ENCODE measurements around the gene PDE6H. TPM values are rescaled to one million over a fixed set of nuclear protein-coding genes. Genes with fewer than 3 reads are reported as not detected.

The PDE6H gene
- total and polyA plus RNA-seq, 4 donors: 0.21 to 0.89 (median 0.35) TPM; not detected in 1

- no CpG with 5 or more reads among the region's 3 CpGs for WGBS (ENCODE audit: insufficient coverage)
- H3K4me3 ChIP-seq (ENCODE audit: low read depth, low read length): no peak overlapping the region
- H3K4me1 ChIP-seq (ENCODE audit: control insufficient read depth, insufficient read depth, low read length): no peaks in the 10 kb centered on the region
- H3K27me3 ChIP-seq (ENCODE audit: control insufficient read depth, insufficient read depth, low read length): no peaks in the 10 kb centered on the region
- no peaks in the 10 kb centered on the region for H3K36me3 ChIP-seq (ENCODE audit: control insufficient read depth, insufficient read depth, low read length)
- DNase-seq (ENCODE audit: low read depth in 4 of 6, low spot score in 6 of 6): no peak
- no peaks in the 10 kb centered on the region for H3K9me3 ChIP-seq (ENCODE audit: control insufficient read depth, insufficient read depth, low read length)
- no peak overlapping the region for H3K27ac ChIP-seq (ENCODE audit: low read depth, low read length)
Observed at GRCh38 chr12:14994610-14995009, 21.8 kb downstream of the PDE6H start.

GRCh38 chr12:14995583-14996425 lies 23.0 kb downstream of the PDE6H start:
- Histone ChIP-seq H3K27me3 (ENCODE audit: control insufficient read depth, insufficient read depth, low read length) (no peaks in the 10 kb centered on the region), H3K36me3 (ENCODE audit: control insufficient read depth, insufficient read depth, low read length) (no peaks in the 10 kb centered on the region), H3K9me3 (ENCODE audit: control insufficient read depth, insufficient read depth, low read length) (no peaks in the 10 kb centered on the region), H3K4me3 (ENCODE audit: low read depth, low read length) (no peak overlapping the region), H3K27ac (ENCODE audit: low read depth, low read length) (no peak overlapping the region), H3K4me1 (ENCODE audit: control insufficient read depth, insufficient read depth, low read length) (no peaks in the 10 kb centered on the region)
- peak in 4 of 6 donors; percentile 35 to 89 (median 66) for DNase-seq (ENCODE audit: low read depth in 4 of 6, low spot score in 6 of 6)
- WGBS (ENCODE audit: insufficient coverage): no CpG with 5 or more reads among the region's 3 CpGs

GRCh38 chr12:14997998-14998397 lies 25.2 kb downstream of the PDE6H start:
- Histone ChIP-seq H3K27me3 (ENCODE audit: control insufficient read depth, insufficient read depth, low read length) (no peaks in the 10 kb centered on the region), H3K4me3 (ENCODE audit: low read depth, low read length) (no peak overlapping the region), H3K27ac (ENCODE audit: low read depth, low read length) (no peak overlapping the region), H3K4me1 (ENCODE audit: control insufficient read depth, insufficient read depth, low read length) (peaks cover 5% of the 10 kb centered on the region), H3K9me3 (ENCODE audit: control insufficient read depth, insufficient read depth, low read length) (no peaks in the 10 kb centered on the region), H3K36me3 (ENCODE audit: control insufficient read depth, insufficient read depth, low read length) (no peaks in the 10 kb centered on the region)
- WGBS (ENCODE audit: insufficient coverage): no CpG with 5 or more reads among the region's 3 CpGs
- DNase-seq (ENCODE audit: low read depth in 4 of 6, low spot score in 6 of 6): no peak

- WGBS (ENCODE audit: insufficient coverage): no CpG with 5 or more reads among the region's 2 CpGs
- no peak overlapping the region for H3K27ac ChIP-seq (ENCODE audit: low read depth, low read length)
- no peak for DNase-seq (ENCODE audit: low read depth in 4 of 6, low spot score in 6 of 6)
Observed at GRCh38 chr12:14999021-14999694, 26.3 kb downstream of the PDE6H start.

GRCh38 chr12:14999695-15000365 lies 27.0 kb downstream of the PDE6H start:
- Histone ChIP-seq H3K27me3 (ENCODE audit: control insufficient read depth, insufficient read depth, low read length) (no peaks in the 10 kb centered on the region), H3K4me3 (ENCODE audit: low read depth, low read length) (no peak overlapping the region), H3K9me3 (ENCODE audit: control insufficient read depth, insufficient read depth, low read length) (no peaks in the 10 kb centered on the region), H3K27ac (ENCODE audit: low read depth, low read length) (no peak overlapping the region), H3K36me3 (ENCODE audit: control insufficient read depth, insufficient read depth, low read length) (no peaks in the 10 kb centered on the region), H3K4me1 (ENCODE audit: control insufficient read depth, insufficient read depth, low read length) (peaks cover 5% of the 10 kb centered on the region)
- peak in 1 of 6 donors; percentile 32 for DNase-seq (ENCODE audit: low read depth in 4 of 6, low spot score in 6 of 6)
- 50% methylated on average over 1 of the region's 2 CpGs for WGBS (ENCODE audit: insufficient coverage)

More at GRCh38 chr12:14999021-14999694, 26.3 kb downstream of the PDE6H start:
- H3K36me3 ChIP-seq (ENCODE audit: control insufficient read depth, insufficient read depth, low read length): no peaks in the 10 kb centered on the region
- peaks cover 5% of the 10 kb centered on the region for H3K4me1 ChIP-seq (ENCODE audit: control insufficient read depth, insufficient read depth, low read length)
- H3K4me3 ChIP-seq (ENCODE audit: low read depth, low read length): no peak overlapping the region
- no peaks in the 10 kb centered on the region for H3K9me3 ChIP-seq (ENCODE audit: control insufficient read depth, insufficient read depth, low read length)
- no peaks in the 10 kb centered on the region for H3K27me3 ChIP-seq (ENCODE audit: control insufficient read depth, insufficient read depth, low read length)

GRCh38 chr12:15000575-15000974 lies 27.7 kb downstream of the PDE6H start:
- DNase-seq (ENCODE audit: low read depth in 4 of 6, low spot score in 6 of 6): no peak
- H3K36me3 ChIP-seq (ENCODE audit: control insufficient read depth, insufficient read depth, low read length): no peaks in the 10 kb centered on the region
- H3K9me3 ChIP-seq (ENCODE audit: control insufficient read depth, insufficient read depth, low read length): no peaks in the 10 kb centered on the region
- H3K27me3 ChIP-seq (ENCODE audit: control insufficient read depth, insufficient read depth, low read length): no peaks in the 10 kb centered on the region
- no peak overlapping the region for H3K27ac ChIP-seq (ENCODE audit: low read depth, low read length)
- 100% methylated on average over 1 of the region's 2 CpGs for WGBS (ENCODE audit: insufficient coverage)
- peaks cover 5% of the 10 kb centered on the region for H3K4me1 ChIP-seq (ENCODE audit: control insufficient read depth, insufficient read depth, low read length)
- H3K4me3 ChIP-seq (ENCODE audit: low read depth, low read length): no peak overlapping the region

- no peaks in the 10 kb centered on the region for H3K9me3 ChIP-seq (ENCODE audit: control insufficient read depth, insufficient read depth, low read length)
- peak in 5 of 6 donors; percentile 47 to 83 (median 61) for DNase-seq (ENCODE audit: low read depth in 4 of 6, low spot score in 6 of 6)
- H3K4me1 ChIP-seq (ENCODE audit: control insufficient read depth, insufficient read depth, low read length): peaks cover 5% of the 10 kb centered on the region
- WGBS (ENCODE audit: insufficient coverage): 8% methylated on average over 4 of the region's 6 CpGs
- H3K27ac ChIP-seq (ENCODE audit: low read depth, low read length): no peak overlapping the region
- H3K36me3 ChIP-seq (ENCODE audit: control insufficient read depth, insufficient read depth, low read length): no peaks in the 10 kb centered on the region
- H3K27me3 ChIP-seq (ENCODE audit: control insufficient read depth, insufficient read depth, low read length): no peaks in the 10 kb centered on the region
- H3K4me3 ChIP-seq (ENCODE audit: low read depth, low read length): no peak overlapping the region
Observed at GRCh38 chr12:15001733-15002382, 29.0 kb downstream of the PDE6H start.

GRCh38 chr12:15004421-15004820 lies 31.6 kb downstream of the PDE6H start:
- no peak overlapping the region for H3K4me3 ChIP-seq (ENCODE audit: low read depth, low read length)
- H3K4me1 ChIP-seq (ENCODE audit: control insufficient read depth, insufficient read depth, low read length): peaks cover 5% of the 10 kb centered on the region
- H3K9me3 ChIP-seq (ENCODE audit: control insufficient read depth, insufficient read depth, low read length): no peaks in the 10 kb centered on the region
- WGBS (ENCODE audit: insufficient coverage): 50% methylated on average over 1 of the region's 2 CpGs
- H3K27me3 ChIP-seq (ENCODE audit: control insufficient read depth, insufficient read depth, low read length): no peaks in the 10 kb centered on the region
- DNase-seq (ENCODE audit: low read depth in 4 of 6, low spot score in 6 of 6): peak in 1 of 6 donors; percentile 26
- no peaks in the 10 kb centered on the region for H3K36me3 ChIP-seq (ENCODE audit: control insufficient read depth, insufficient read depth, low read length)
- no peak overlapping the region for H3K27ac ChIP-seq (ENCODE audit: low read depth, low read length)

- DNase-seq (ENCODE audit: low read depth in 4 of 6, low spot score in 6 of 6): no peak
- H3K27ac ChIP-seq (ENCODE audit: low read depth, low read length): no peak overlapping the region
- no peaks in the 10 kb centered on the region for H3K9me3 ChIP-seq (ENCODE audit: control insufficient read depth, insufficient read depth, low read length)
- peaks cover 5% of the 10 kb centered on the region for H3K4me1 ChIP-seq (ENCODE audit: control insufficient read depth, insufficient read depth, low read length)
- H3K4me3 ChIP-seq (ENCODE audit: low read depth, low read length): no peak overlapping the region
- H3K36me3 ChIP-seq (ENCODE audit: control insufficient read depth, insufficient read depth, low read length): no peaks in the 10 kb centered on the region
- no peaks in the 10 kb centered on the region for H3K27me3 ChIP-seq (ENCODE audit: control insufficient read depth, insufficient read depth, low read length)
Observed at GRCh38 chr12:15005064-15005463, 32.2 kb downstream of the PDE6H start.

Measured in spinal cord (tissue), 10 donors.